Stimulated activated CD4-positive, alpha-beta T cell treated with anti-CD3 and anti-CD28 coated beads, Interleukin-1b, Interleukin-23, amount 100 ng/mL, for 24 hours (primary cell): Measurements from ENCODE around the gene TMEM147.
"Not testable (repeated sequence)": the region's sequence is repeated elsewhere in the genome, so short reads cannot be mapped to it uniquely, and the experiment has no call there.

Experiments
- DNase-seq, 4 experiments: peaks; one replicate each; pipeline ENCODE4 v3.0.0-alpha.2; 2020; ENCODE audit warnings: low read depth in 4 of 4, low spot score in 1 of 4

The TMEM147 gene

DNA sequence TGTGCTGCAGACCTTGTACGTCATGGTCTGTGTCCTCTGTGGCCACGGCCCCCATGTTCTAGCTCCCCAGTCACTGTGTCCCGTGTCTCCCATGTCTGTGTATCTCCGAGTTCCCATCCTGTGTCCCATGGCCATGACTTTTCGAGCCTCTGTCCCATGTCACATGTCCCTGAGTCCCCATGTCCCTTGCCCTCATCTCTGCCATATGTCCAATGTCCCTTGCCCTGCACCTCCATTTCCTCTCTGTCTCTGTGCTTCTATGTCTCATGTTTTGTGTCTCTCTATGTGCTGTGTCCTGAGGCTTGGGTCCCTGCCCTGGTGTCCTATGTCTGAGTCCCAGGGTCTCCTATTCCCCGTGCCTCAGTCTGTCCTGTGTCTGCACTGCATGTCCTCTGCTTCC lies 16.0 kb downstream of the TMEM147 start:
- no peak for DNase-seq

DNA sequence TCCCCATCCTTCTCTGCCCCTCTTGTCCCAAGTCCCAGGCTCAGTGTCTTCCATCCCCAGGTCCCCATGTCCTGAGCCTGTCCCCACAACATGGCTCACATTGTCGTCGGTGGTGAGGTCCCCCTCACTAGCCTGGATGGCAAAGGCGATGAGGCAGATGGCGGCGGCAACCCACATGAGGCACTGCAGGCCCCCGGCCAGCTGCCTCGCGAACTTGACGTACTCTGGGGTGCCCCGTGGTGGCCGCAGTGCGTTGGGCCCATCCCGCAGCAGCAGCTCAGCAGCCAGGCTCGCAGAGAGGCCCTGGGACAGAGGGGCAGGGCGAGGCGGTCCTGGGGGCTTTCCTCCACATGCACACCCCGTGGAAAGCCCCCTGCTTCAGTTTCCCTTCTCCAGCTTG lies 16.9 kb downstream of the TMEM147 start:
- DNase-seq: no peak

DNA sequence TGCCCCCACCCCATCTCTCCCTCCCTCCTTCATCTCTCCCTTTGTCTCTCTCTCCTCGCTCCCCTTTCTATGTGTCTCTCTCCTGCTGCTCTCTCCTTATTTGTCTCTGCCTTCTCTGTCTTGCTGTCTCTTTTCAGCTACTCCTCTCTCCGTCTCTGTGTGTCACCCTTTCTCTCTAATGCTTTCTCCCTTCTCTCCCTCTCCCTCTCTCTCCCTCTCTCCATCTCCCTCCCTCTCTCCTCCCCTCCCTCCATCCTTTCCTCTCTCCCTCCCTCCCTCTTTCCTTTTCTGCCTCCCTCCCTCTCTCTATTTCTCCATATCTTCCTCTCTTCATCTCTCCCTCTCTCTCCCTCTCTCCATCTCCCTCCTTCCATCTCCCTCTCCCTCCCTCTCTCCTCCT lies 17.4 kb downstream of the TMEM147 start:
- no peak for DNase-seq

DNA sequence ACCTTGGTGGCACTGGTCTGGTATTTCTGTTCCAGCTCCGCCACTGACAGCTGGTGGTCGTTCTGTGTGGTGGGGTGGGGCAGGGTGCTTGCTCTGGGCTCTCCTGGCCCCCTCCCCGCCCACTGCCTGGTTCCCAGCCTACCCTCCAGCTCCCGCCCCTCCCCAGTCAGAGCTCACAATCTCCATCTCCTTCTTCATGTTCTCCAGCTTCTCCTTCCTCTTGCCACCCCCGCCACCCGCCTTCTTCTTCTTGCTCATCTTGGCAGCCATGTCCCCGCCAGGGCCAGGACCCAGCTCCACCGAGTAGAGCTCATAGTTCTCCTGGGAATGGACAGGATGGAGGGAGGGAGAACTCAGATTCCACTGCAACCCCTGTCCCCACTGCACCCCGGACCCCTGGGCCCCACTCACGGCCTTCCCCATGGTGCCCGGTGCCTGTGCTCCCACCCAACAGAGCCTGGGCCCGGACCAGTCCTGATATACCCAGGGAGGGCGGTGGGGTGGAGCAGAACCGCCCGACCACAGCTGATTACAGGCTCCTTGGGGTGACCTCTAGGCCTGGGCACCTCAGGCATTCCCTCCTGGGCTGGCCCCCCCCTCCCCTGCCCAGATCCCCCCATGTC lies 17.9 kb downstream of the TMEM147 start, which contains the start of gene ATP4A:
TSS of gene ATP4A (minus strand) at position 452 of the 623 bp plus-strand sequence. CDS start at position 423, 29 bp downstream.
- DNase-seq: no peak

DNA sequence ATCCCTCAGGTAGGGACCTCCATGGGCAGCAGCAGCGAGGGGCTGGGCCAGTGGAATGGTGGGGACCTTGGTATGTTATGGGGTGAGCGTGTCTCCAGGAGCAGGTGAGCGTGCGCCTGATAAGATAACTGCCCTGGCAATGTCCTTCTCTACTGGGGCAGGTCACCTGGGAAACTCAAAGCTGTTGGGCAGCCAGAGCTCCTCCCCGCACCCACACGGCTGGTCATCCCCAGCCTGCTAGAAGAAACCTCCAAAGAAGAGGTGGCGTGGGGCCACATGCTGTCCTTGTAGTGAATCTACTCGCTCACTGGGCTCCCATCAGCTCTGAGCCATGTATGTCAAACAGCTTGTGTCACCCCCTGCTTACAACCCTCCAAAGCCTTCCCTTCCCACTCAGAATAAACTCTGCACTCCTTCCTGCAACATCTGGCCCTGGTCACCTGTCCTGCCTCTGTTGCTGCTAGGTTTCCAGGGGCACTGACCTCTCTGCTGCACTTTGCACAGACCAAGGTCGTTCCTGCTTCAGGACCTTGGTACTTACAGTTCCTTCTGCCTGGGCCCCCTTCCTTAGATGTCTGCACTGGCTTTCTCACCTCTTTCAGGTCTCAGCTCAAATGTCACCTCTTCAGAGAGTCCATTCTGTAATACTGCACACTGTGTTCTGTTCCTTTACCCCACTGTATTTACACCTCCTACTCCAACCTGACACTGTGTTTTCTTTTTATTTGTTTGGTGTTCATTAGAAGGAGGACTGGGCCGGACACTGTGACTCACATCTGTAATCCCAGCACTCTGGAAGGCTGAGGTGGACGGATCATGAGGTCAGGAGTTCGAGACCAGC lies 19.8 kb downstream of the TMEM147 start:
- DNase-seq: no peak

DNA sequence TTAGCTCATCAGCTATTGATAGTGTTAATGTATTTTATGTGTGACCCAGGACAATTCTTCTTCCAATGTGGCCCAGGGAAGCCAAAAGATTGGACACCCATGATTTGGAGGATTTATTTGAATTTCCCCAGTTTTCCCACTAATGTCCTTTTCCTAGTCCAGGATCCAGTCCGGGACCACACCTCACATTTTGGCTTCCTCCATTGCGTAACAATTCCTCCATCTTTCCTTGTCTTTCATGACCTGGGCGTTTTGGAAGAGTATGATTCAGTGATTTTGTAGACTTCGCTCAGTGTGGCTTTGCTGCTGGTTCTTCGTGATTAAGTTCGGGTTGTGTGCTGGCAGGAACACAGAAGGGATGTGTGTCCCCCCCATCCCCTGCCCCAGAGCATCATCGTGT lies 21.3 kb downstream of the TMEM147 start:
- DNase-seq: no peak

DNA sequence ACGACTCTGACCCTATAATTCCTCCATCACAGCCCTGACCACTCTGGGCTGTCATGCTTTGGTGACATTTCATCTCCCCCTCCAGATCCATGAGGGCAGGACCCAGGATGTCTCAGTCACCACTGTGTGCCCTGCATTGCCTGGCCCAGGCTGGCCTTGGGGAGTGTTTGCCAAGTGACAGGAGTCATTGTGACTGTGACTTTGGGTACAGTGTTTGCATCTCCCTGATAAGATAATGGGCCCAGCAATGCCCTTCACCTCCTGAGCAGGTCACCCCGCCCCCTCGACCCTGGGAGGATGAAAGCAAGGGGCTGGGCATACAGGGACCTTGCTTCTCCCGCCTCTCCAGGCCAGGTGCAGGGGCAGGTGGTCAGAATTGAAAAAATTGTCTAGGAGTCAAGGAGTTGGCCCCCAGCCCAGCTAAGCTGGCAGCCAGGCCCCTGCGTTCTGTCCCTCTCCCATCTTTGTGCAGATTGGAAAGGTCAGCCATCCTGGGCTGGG lies 23.9 kb downstream of the TMEM147 start:
- no peak for DNase-seq

DNA sequence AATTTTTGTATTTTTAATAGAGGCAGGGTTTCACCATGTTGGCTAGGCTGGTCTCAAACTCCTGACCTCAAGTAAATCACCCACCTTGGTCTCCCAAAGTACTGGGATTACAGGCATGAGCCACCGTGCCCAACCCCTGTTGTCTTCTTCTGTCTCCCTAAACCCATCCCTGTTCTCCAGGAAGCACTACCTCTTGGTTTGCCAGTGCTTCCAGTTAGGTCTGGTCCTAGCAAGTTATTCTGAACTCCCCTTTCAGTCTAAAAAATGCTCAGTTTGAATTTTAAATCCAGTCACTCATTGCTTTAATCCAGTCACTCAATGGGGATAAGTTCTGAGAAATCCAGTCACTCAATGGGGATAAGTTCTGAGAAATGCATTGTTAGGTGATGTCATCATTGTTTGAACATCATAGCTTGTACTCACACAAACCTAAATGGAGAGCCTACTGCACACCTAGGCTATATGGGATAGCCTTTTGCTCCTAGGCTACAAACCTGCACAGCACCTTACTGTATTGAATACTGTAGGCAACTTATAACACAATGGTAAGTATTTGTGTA lies 26.1 kb downstream of the TMEM147 start:
- no peak for DNase-seq

DNA sequence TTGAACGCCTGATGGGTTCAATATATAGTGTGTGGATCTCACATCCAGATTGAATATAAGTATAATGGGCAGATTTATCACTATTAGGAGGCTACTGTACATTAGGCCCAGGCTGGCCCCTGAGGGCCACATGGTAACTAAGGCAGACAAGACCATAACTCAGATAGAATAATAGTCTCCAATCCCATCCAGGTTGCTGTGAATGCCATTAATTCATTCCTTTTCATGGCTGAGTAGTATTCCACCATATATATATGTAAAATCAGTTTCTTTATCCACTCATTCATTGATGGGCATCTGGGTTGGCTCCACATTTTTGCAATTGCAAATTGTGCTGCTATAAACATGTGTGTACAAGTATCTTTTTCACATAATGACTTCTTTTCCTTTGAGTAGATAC lies 32.5 kb downstream of the TMEM147 start:
- no peak for DNase-seq

DNA sequence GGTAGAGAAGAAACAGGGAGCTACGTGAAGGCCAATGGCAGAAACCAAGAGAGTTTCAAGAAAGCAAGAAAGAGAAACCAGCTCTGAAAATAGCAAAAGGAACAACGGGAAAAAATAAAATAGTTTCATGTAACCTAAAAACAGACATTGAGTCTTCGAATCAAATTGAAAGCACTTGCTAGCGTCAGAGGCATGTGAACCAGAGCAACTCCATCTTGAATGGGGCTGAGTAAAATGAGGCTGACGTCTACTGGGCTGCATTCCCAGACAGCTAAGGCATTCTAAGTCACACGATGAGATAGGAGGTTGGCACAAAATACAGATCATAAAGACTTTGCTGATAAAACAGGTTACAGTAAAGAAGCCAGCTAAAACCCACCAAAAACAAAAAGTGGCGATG lies 33.3 kb downstream of the TMEM147 start:
- no peak for DNase-seq

DNA sequence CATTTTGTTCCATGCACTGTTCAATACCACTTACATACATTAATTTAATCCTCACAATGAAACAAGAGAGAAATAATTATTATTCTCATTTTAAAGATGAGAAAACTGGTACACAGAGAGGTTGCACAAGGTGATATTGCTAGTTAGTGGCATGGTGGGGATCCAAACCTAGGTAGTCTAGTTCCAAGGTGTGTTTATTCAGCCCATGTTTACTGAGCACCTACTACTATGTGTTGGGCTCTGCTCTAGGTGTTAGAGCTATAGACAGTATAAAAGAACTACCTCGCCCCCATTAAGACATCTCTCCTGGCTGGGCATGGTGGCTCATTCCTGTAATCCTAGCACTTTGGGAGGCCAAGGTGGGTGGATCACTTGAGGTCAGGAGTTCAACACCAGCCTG lies 37.3 kb downstream of the TMEM147 start:
- DNase-seq: no peak

DNA sequence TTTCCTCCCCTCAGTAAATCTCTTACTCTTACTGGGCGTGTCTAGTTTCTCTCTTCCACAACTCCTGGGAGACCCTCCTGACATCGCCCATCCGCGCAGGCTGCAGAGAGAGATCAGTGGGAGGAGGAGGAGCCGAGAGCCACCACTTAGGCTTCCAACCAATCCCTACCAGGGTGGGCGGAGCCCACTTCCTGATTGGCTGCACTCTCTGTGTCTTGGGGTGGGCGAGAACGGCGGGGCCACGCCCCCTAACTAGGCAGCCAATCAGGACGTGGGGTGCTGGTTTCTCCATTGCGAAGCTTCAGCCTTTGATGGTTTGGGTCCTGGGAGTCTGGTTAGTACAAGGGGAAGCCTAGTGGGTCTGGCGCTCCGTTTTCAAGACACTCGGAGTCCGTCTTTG lies 40.4 kb downstream of the TMEM147 start, which contains the start of gene PMIS2:
TSS of gene PMIS2 (plus strand) at position 326 of the 400 bp plus-strand sequence. CDS start 87 bp downstream, outside the sequence.
- no peak for DNase-seq

DNA sequence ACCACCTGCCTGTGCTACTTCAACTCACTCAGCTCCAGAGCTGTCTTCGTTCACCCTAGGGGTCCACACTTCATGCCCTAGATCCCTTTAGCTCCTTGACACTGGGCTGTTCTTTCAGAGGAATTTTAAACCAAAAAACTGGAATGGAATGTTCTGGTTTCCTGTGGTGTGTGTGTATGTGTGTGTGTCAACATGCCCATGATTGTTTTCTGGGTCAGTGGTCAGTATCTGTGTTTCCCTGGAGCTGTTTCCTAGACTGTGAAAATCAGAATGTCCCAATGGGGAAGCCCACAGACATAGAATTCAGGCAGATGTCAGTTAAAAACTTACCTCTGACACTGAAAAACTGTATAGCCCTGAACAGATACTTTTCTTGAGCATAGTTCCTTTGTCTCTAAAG lies 41.9 kb downstream of the TMEM147 start:
- no peak for DNase-seq

DNA sequence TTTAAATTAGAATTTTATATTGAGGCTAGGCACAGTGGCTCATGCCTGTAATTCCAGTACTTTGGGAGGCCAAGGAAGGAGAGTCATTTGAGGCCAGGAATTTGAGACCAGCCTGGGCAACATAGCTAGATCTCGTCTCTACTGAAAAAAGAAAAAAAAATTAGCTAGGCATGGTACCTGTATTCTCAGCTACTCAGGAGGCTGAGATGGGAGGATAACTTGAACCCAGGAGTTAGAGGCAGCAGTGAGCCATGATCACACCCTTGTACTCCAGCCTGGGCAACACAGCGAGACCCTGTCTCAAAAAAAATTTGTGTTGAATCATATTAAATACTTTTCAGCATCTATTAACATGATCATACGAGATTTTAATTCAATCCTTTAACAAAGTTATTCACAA lies 45.4 kb downstream of the TMEM147 start:
- DNase-seq: no peak

DNA sequence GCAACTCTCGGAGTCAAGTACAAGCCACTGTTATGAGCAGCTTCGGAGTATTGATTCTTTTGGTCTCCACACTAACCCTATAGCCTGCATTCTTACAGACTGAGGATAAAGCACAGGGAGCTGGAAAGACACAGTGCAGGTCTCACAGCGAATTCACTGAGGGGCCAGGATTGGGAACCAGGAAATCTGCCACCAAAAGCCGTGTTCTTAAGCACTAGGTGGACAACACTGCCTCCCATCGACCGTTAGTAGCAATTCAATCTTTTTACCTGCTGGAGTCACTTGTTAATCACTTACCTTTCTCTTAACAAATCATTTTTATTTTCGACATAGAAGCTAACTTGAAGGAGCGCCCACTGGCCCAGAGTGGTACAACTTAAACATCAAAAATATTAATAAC lies 46.8 kb downstream of the TMEM147 start:
- DNase-seq: no peak

DNA sequence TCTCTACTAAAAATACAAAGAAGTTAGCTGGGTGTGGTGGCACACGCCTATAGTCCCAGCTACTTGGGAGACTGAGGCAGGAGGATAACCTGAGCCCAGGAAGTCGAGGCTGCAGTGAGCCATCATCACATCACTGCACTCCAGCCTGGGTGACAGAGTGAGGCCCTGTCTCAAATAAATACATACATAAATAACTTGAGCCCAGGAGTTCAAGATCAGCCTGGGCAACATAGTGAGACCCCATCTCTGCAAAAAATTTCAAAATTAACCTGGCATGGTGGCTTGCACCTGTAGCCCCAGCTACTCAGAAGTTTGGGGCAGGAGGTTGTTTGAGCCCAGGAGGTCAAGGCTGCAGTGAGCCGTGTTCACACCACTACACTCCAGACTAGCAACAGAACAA lies 49.6 kb downstream of the TMEM147 start:
- DNase-seq: not testable (repeated sequence)

DNA sequence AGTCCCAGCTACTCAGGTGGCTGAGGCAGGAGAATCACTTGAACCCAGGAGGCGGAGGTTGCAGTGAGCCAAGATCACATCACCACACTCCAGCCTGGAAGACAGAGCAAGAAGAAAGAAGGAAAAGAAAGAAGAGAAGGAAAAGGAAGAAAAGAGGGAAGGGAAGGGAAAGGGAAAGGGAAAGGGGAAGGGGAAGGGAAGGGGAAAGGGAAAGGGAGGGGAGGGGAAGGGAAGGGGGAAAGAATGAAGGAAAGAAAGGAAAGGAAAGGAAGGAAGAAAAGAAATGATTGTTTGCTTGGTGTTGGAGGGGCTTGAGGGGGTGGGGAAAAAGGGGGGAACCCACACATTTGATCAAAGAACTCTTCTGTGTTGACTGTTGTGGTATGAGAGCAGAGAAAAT lies 50.5 kb downstream of the TMEM147 start:
- no peak for DNase-seq

DNA sequence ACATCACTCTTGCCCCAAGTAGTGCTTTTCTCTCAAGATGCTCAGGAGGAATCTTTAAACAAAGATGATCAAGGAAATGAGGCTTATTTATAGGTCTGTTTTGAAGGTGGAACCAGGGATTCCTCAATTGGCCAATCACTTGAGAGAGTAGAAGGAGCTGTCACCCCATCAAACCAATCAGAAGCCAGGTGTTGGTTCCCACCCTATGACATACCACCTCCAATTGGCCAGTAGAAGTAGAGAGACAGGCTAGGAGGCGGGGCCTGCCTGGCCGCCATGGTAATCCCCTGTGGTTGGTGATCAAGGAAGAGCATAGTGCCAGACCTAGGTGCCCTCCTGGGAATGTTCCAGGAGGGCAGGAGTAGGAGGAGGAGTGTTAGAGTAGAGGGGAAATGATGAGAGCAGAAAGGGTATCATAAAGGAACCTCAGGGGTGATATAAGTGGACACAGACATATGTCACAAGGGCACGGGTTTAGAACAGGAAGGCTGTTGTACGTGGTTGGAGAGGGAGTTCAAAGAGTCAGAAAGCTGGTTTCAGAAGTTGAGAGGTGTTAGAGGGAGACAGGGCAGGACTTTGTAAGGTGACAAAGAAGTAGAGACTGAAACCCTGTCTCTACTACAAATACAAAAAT lies 51.1 kb downstream of the TMEM147 start:
- DNase-seq: no peak
